NCI-H526 treated with DMSO at 0.1 percent for 48 hours (cell line): ENCODE measurements around the gene PCCA.
A peak's percentile ranks its signal among the peaks of the same experiment; 100 is the strongest.
"Not testable (repeated sequence)": the region's sequence is repeated elsewhere in the genome, so short reads cannot be mapped to it uniquely, and the experiment has no call there.

Experiments used
- DNase-seq: peaks from one replicate; lab custom pipeline; 2025; lab: John Stamatoyannopoulos, UW

Gene PCCA

GRCh38 chr13:100098445-100099116, 9.7 kb downstream of the PCCA start:
- no peak for DNase-seq

- not testable (repeated sequence) for DNase-seq
These were observed 10.2 kb downstream of the PCCA start for GRCh38 chr13:100099117-100099445.

GRCh38 chr13:100100115-100100879, 11.4 kb downstream of the PCCA start:
- DNase-seq = no peak

GRCh38 chr13:100102042-100102441, 13.1 kb downstream of the PCCA start:
- no peak for DNase-seq

- DNase-seq = no peak
These were observed 17.1 kb downstream of the PCCA start for GRCh38 chr13:100106005-100106404.

- no peak for DNase-seq
These were observed 17.8 kb downstream of the PCCA start for GRCh38 chr13:100106705-100107104.

GRCh38 chr13:100108913-100109507, 20.1 kb downstream of the PCCA start:
- peak; percentile 25 for DNase-seq

GRCh38 chr13:100110269-100110668, 21.4 kb downstream of the PCCA start:
- no peak for DNase-seq

GRCh38 chr13:100112186-100112838, 23.4 kb downstream of the PCCA start:
- no peak for DNase-seq

- DNase-seq = no peak
These were observed 26.9 kb downstream of the PCCA start for GRCh38 chr13:100115693-100116254.

GRCh38 chr13:100124265-100124664, 35.4 kb downstream of the PCCA start:
- no peak for DNase-seq

- DNase-seq = no peak
These were observed 37.1 kb downstream of the PCCA start for GRCh38 chr13:100125946-100126345.

GRCh38 chr13:100128373-100128772, 39.5 kb downstream of the PCCA start:
- DNase-seq = no peak

GRCh38 chr13:100128838-100129237, 39.9 kb downstream of the PCCA start:
- DNase-seq = no peak

GRCh38 chr13:100129605-100130004, 40.7 kb downstream of the PCCA start:
- no peak for DNase-seq

GRCh38 chr13:100130092-100130491, 41.2 kb downstream of the PCCA start:
- no peak for DNase-seq

GRCh38 chr13:100130930-100131511, 42.1 kb downstream of the PCCA start:
- DNase-seq = no peak

GRCh38 chr13:100131863-100132574, 43.1 kb downstream of the PCCA start:
- DNase-seq = no peak

- DNase-seq = no peak
These were observed 50.1 kb downstream of the PCCA start for GRCh38 chr13:100138859-100139491.

GRCh38 chr13:100139817-100140216, 50.9 kb downstream of the PCCA start:
- DNase-seq = no peak

- no peak for DNase-seq
These were observed 51.5 kb downstream of the PCCA start for GRCh38 chr13:100140441-100140840.
